CD8-positive, alpha-beta memory T cell (primary cell): Measurements from ENCODE around the gene SLC16A3. TPM values are rescaled to one million over a fixed set of nuclear protein-coding genes. Genes with fewer than 3 reads are reported as not detected.
"Not testable (repeated sequence)": the region's sequence is repeated elsewhere in the genome, so short reads cannot be mapped to it uniquely, and the experiment has no call there.

Experiments used
- CTCF ChIA-PET: fragments of 350-600 bp; sonication (Branson Sonifier 250); formaldehyde crosslinking; loops from one replicate; lab custom pipeline; 2021; ENCODE audit warnings: antibody characterized with exemption; lab: Charles Lee
- POLR2A ChIA-PET: fragments of 350-600 bp; sonication (Branson Sonifier 250); formaldehyde crosslinking; loops from one replicate; lab custom pipeline; 2021; ENCODE audit warnings: antibody characterized with exemption; lab: Charles Lee
- DNase-seq, 5 donors: peaks; one replicate each; pipeline versions ENCODE4 v3.0.0 to v3.0.0-alpha.2; 2020 to 2022; ENCODE audit warnings: mixed read lengths in 1 of 5
- H3K27ac ChIP-seq: one replicate; pipeline ENCODE4 v1.7.0; 2013; ENCODE audit warnings: low read depth, mild to moderate bottlenecking, low read length, moderate library complexity
- H3K27me3 ChIP-seq: 2 replicates; pipeline ENCODE4 v1.7.0; 2013; ENCODE audit warnings: low read length, mild to moderate bottlenecking; ENCODE audit not compliant: insufficient read depth, poor library complexity, severe bottlenecking
- H3K36me3 ChIP-seq: 2 replicates; pipeline ENCODE4 v1.7.0; 2013; ENCODE audit warnings: mild to moderate bottlenecking, low read length, moderate library complexity; ENCODE audit not compliant: insufficient read depth
- H3K4me1 ChIP-seq: 2 replicates; pipeline ENCODE4 v1.7.0; 2013; ENCODE audit warnings: mild to moderate bottlenecking, low read length, moderate library complexity; ENCODE audit not compliant: insufficient read depth
- H3K4me3 ChIP-seq: 2 replicates; pipeline ENCODE4 v1.7.0; 2013; ENCODE audit warnings: mild to moderate bottlenecking, low read length
- H3K9me3 ChIP-seq: 2 replicates; pipeline ENCODE4 v1.7.0; 2013; ENCODE audit warnings: mild to moderate bottlenecking, low read length
- H3K27ac Mint-ChIP-seq, 8 donors: one replicate each; pipeline ENCODE4 v1.8.0; 2020 to 2021; ENCODE audit warnings: mixed read lengths in 8 of 8, mild to moderate bottlenecking in 6 of 8, inconsistent platforms in 3 of 8, moderate library complexity in 3 of 8
- H3K27me3 Mint-ChIP-seq, 2 donors: one replicate each; pipeline ENCODE4 v1.8.0; 2020 to 2021; ENCODE audit warnings: mixed read lengths in 2 of 2, mild to moderate bottlenecking in 1 of 2, moderate library complexity in 1 of 2
- H3K36me3 Mint-ChIP-seq, 3 donors: one replicate each; pipeline ENCODE4 v1.8.0; 2020 to 2021; ENCODE audit warnings: mixed read lengths in 3 of 3, inconsistent platforms in 1 of 3, mild to moderate bottlenecking in 1 of 3
- H3K4me1 Mint-ChIP-seq, 3 donors: one replicate each; pipeline ENCODE4 v1.8.0; 2020 to 2021; ENCODE audit warnings: mixed read lengths in 3 of 3, inconsistent platforms in 1 of 3, mild to moderate bottlenecking in 1 of 3
- H3K4me3 Mint-ChIP-seq, 7 donors: one replicate each; pipeline ENCODE4 v1.8.0; 2020 to 2021; ENCODE audit warnings: mixed read lengths in 7 of 7, mild to moderate bottlenecking in 6 of 7, moderate library complexity in 4 of 7, inconsistent platforms in 2 of 7
- H3K9me3 Mint-ChIP-seq, 5 donors: one replicate each; pipeline ENCODE4 v1.8.0; 2020 to 2022; ENCODE audit warnings: mixed read lengths in 5 of 5, mild to moderate bottlenecking in 3 of 5, moderate library complexity in 2 of 5, inconsistent platforms in 1 of 5
- polyA plus RNA-seq: library from polyadenylated mRNA; unstranded; fragments of 300-500 nt; fragmentation: Illumina TruSeq; gene quantifications from one replicate; pipeline ENCODE4 v1.2.3, GENCODE V29; 2021
- total RNA-seq, 2 experiments: library from RNA; stranded (reverse); gene quantifications; one replicate each; pipeline ENCODE4 v1.2.3, GENCODE V29; 2021

The SLC16A3 gene
- total and polyA plus RNA-seq, 3 experiments from 2014 or later = 3.3 to 31.8 (median 27.5) TPM

GRCh38 chr17:82249896-82250581, 21.2 kb downstream of the SLC16A3 start:
- Mint-ChIP-seq H3K4me1 (peaks cover 5 to 18% (median 9%) of the 10 kb centered on the region in 3 donors), H3K36me3 (peaks cover 14 to 82% (median 15%) of the 10 kb centered on the region in 3 donors), H3K27me3 (peaks cover 0 to 4% of the 10 kb centered on the region in 2 donors), H3K4me3 (no peak overlapping the region), H3K27ac (peak overlapping the region in 1 of 8 donors; percentile 50), H3K9me3 (no peaks in the 10 kb centered on the region)
- no peaks in the 10 kb centered on the region for H3K9me3 ChIP-seq
- peaks cover 85% of the 10 kb centered on the region for H3K36me3 ChIP-seq
- DNase-seq = no peak
- CTCF ChIA-PET = interaction anchor here (1.5 to 1.6 kb wide), 2 partner anchors 14 to 71 kb away, joined by 3 read pairs; no protein-coding TSS in a partner anchor
- H3K27ac ChIP-seq = no peak overlapping the region
- H3K4me3 ChIP-seq = no peak overlapping the region
- POLR2A ChIA-PET = no interaction called here
- peaks cover 7% of the 10 kb centered on the region for H3K4me1 ChIP-seq
- no peaks in the 10 kb centered on the region for H3K27me3 ChIP-seq

GRCh38 chr17:82250868-82251500, 22.1 kb downstream of the SLC16A3 start:
- H3K4me3 ChIP-seq = no peak overlapping the region
- H3K4me1 ChIP-seq = peaks cover 7% of the 10 kb centered on the region
- Mint-ChIP-seq H3K9me3 (no peaks in the 10 kb centered on the region), H3K27me3 (peaks cover 0 to 4% of the 10 kb centered on the region in 2 donors), H3K27ac (peak overlapping the region in 6 of 8 donors; percentile 51 to 95 (median 76)), H3K4me3 (peak overlapping the region in 1 of 7 donors; percentile 56), H3K4me1 (peaks cover 9 to 19% (median 14%) of the 10 kb centered on the region in 3 donors), H3K36me3 (peaks cover 18 to 82% (median 19%) of the 10 kb centered on the region in 3 donors)
- ChIA-PET POLR2A (interaction anchor here (0.5 kb wide), 1 partner anchor 11 kb away, joined by 3 read pairs; no protein-coding TSS in a partner anchor), CTCF (no interaction called here)
- peaks cover 85% of the 10 kb centered on the region for H3K36me3 ChIP-seq
- no peak overlapping the region for H3K27ac ChIP-seq
- DNase-seq = no peak
- no peaks in the 10 kb centered on the region for H3K27me3 ChIP-seq
- no peaks in the 10 kb centered on the region for H3K9me3 ChIP-seq

GRCh38 chr17:82252511-82253178, 23.8 kb downstream of the SLC16A3 start:
- POLR2A ChIA-PET = no interaction called here
- H3K36me3 Mint-ChIP-seq = peaks cover 19 to 82% (median 30%) of the 10 kb centered on the region in 3 donors
- CTCF ChIA-PET = no interaction called here
- Histone ChIP-seq H3K9me3 (no peaks in the 10 kb centered on the region), H3K36me3 (peaks cover 77% of the 10 kb centered on the region), H3K27ac (peak overlapping the region; percentile 12), H3K27me3 (no peaks in the 10 kb centered on the region), H3K4me1 (peaks cover 3% of the 10 kb centered on the region), H3K4me3 (no peak overlapping the region)
- DNase-seq = no peak
- peak overlapping the region in 4 of 8 donors; percentile 23 to 81 (median 44) for H3K27ac Mint-ChIP-seq
- H3K4me3 Mint-ChIP-seq = peak overlapping the region in 1 of 7 donors; percentile 72
- H3K4me1 Mint-ChIP-seq = peaks cover 21 to 25% (median 24%) of the 10 kb centered on the region in 3 donors
- no peaks in the 10 kb centered on the region for H3K9me3 Mint-ChIP-seq
- H3K27me3 Mint-ChIP-seq = peaks cover 0 to 4% of the 10 kb centered on the region in 2 donors

- peaks cover 4% of the 10 kb centered on the region for H3K4me1 ChIP-seq
- peak overlapping the region in 1 of 8 donors; percentile 81 for H3K27ac Mint-ChIP-seq
- peaks cover 16 to 79% (median 28%) of the 10 kb centered on the region in 3 donors for H3K36me3 Mint-ChIP-seq
- H3K9me3 Mint-ChIP-seq = no peaks in the 10 kb centered on the region
- H3K27me3 ChIP-seq = no peaks in the 10 kb centered on the region
- peaks cover 72% of the 10 kb centered on the region for H3K36me3 ChIP-seq
- no peak overlapping the region for H3K4me3 Mint-ChIP-seq
- no peaks in the 10 kb centered on the region for H3K9me3 ChIP-seq
- ChIA-PET POLR2A (no interaction called here), CTCF (no interaction called here)
- DNase-seq = no peak
- peaks cover 21 to 23% (median 23%) of the 10 kb centered on the region in 3 donors for H3K4me1 Mint-ChIP-seq
- no peak overlapping the region for H3K27ac ChIP-seq
- H3K27me3 Mint-ChIP-seq = peaks cover 0 to 2% of the 10 kb centered on the region in 2 donors
- no peak overlapping the region for H3K4me3 ChIP-seq
Observed at GRCh38 chr17:82253179-82253544, 24.3 kb downstream of the SLC16A3 start.

DNA sequence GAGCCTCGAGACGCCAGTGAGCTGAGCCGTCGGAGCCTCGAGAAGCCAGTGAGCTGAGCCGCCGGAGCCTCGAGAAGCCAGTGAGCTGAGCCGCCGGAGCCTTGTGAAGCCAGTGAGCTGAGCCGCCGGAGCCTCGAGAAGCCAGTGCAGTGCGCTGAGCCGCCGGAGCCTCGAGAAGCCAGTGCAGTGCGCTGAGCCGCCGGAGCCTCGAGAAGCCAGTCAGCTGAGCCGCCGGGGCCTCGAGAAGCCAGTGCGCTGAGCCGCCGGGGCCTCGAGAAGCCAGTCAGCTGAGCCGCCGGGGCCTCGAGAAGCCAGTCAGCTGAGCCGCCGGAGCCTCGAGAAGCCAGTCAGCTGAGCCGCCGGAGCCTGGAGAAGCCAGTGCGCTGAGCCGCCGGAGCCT, 25.3 kb downstream of the SLC16A3 start:
- not testable (repeated sequence) for H3K27ac ChIP-seq, H3K9me3 Mint-ChIP-seq, H3K4me3 Mint-ChIP-seq, H3K27ac Mint-ChIP-seq, H3K27me3 ChIP-seq, DNase-seq, H3K4me1 ChIP-seq, H3K4me3 ChIP-seq, H3K9me3 ChIP-seq, H3K27me3 Mint-ChIP-seq
- ChIA-PET POLR2A (interaction anchor here (1.1 kb wide), 1 partner anchor 11 kb away, joined by 5 read pairs; no protein-coding TSS in a partner anchor), CTCF (interaction anchor here (1.8 kb wide), 1 partner anchor 18 kb away, joined by 7 read pairs; no protein-coding TSS in a partner anchor)
- peaks cover 71% of the 10 kb centered on the region for H3K36me3 ChIP-seq
- Mint-ChIP-seq H3K4me1 (peaks cover 26 to 32% (median 31%) of the 10 kb centered on the region in 3 donors), H3K36me3 (peaks cover 14 to 79% (median 28%) of the 10 kb centered on the region in 3 donors)

- not testable (repeated sequence) for H3K27ac ChIP-seq, H3K27me3 ChIP-seq, H3K9me3 Mint-ChIP-seq, H3K4me3 ChIP-seq, H3K4me3 Mint-ChIP-seq, H3K27me3 Mint-ChIP-seq, H3K4me1 ChIP-seq, H3K9me3 ChIP-seq, DNase-seq
- peaks cover 26 to 38% (median 37%) of the 10 kb centered on the region in 3 donors for H3K4me1 Mint-ChIP-seq
- peaks cover 71% of the 10 kb centered on the region for H3K36me3 ChIP-seq
- peak overlapping the region in 1 of 8 donors; percentile 99 for H3K27ac Mint-ChIP-seq
- H3K36me3 Mint-ChIP-seq = peaks cover 14 to 81% (median 28%) of the 10 kb centered on the region in 3 donors
- CTCF ChIA-PET = interaction anchor here (1.8 kb wide), 1 partner anchor 19 kb away, joined by 7 read pairs; no protein-coding TSS in a partner anchor
- POLR2A ChIA-PET = interaction anchor here (0.5 to 1.1 kb wide), 3 partner anchors 11 to 147 kb away, joined by 3 to 5 read pairs (median 4); no protein-coding TSS in a partner anchor
Observed at GRCh38 chr17:82254746-82255145, 25.9 kb downstream of the SLC16A3 start.

DNA sequence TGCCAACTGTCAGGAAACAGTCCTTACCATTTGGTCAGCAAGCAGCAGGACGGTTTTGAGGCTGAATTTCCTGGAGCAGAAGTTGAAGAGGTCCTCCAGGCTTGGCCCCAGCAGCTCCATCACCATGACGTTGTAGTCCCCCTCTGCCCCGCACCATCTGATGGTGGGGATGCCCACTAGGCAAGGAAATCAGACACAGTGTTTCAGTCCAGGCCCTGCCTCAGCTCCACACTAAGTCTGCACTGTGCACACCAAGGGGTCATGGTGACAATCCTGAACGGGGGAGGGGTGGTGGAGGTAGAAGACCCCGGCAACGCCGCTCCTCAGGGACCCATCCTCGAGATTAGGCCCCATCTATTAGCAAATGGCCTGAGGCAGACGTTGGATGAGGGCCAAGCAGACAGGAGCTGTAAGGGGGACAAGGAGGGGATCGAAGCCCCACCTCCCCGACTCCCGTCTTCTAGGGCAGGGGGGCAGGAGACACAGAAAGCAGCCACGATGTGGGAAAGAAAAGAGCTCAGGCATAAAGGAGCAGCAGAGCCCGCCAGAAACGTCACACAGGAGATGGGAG, 26.6 kb downstream of the SLC16A3 start:
- peaks cover 71% of the 10 kb centered on the region for H3K36me3 ChIP-seq

More for the DNA sequence above, 26.6 kb downstream of the SLC16A3 start:
- H3K27ac Mint-ChIP-seq = peak overlapping the region; percentile 34 to 99 (median 73)
- H3K4me1 Mint-ChIP-seq = peaks cover 28 to 45% (median 43%) of the 10 kb centered on the region in 3 donors
- peaks cover 4% of the 10 kb centered on the region for H3K4me1 ChIP-seq
- H3K4me3 ChIP-seq = no peak overlapping the region
- POLR2A ChIA-PET = interaction anchor here (0.5 to 0.7 kb wide), 2 partner anchors 146 to 608 kb away, joined by 4 read pairs; no protein-coding TSS in a partner anchor
- peak overlapping the region in 1 of 7 donors; percentile 8 for H3K4me3 Mint-ChIP-seq
- H3K27me3 Mint-ChIP-seq = peaks cover 0 to 2% of the 10 kb centered on the region in 2 donors
- H3K27ac ChIP-seq = no peak overlapping the region
- H3K9me3 ChIP-seq = no peaks in the 10 kb centered on the region
- no peaks in the 10 kb centered on the region for H3K9me3 Mint-ChIP-seq
- H3K27me3 ChIP-seq = no peaks in the 10 kb centered on the region
- DNase-seq = no peak
- peaks cover 19 to 82% (median 35%) of the 10 kb centered on the region in 3 donors for H3K36me3 Mint-ChIP-seq
- CTCF ChIA-PET = interaction anchor here (0.9 to 1.8 kb wide), 2 partner anchors 12 to 20 kb away, joined by 3 to 7 read pairs; no protein-coding TSS in a partner anchor
